Neural cell (in vitro differentiated cells): Measurements from ENCODE around the gene A4GALT.

ENCODE experiments used
- CTCF ChIP-seq: fragments of 450-650 bp; IDR thresholded peaks from 2 replicates; pipeline ENCODE4 v1.5.1; 2014; ENCODE audit warnings: antibody characterized with exemption, mild to moderate bottlenecking, moderate library complexity; ENCODE audit not compliant: poor library complexity, severe bottlenecking
- EP300 ChIP-seq: fragments of 450-650 bp; conservative IDR thresholded peaks from 2 replicates; pipeline ENCODE4 v1.6.1; 2014; ENCODE audit warnings: antibody characterized with exemption, mild to moderate bottlenecking, moderate library complexity; ENCODE audit not compliant: poor library complexity, severe bottlenecking
- EZH2 ChIP-seq: fragments of 200-600, 300-800 bp; shearing (Covaris generic), sonication (generic); IDR thresholded peaks from 2 replicates; pipeline ENCODE4 v1.6.1; 2014; ENCODE audit warnings: antibody characterized with exemption, low read length, borderline replicate concordance, mild to moderate bottlenecking; ENCODE audit not compliant: insufficient read depth, poor library complexity, severe bottlenecking
- POLR2AphosphoS5 ChIP-seq: IDR thresholded peaks from 2 replicates; pipeline ENCODE4 v1.6.1; 2012
- TAF1 ChIP-seq: IDR thresholded peaks from 2 replicates; pipeline ENCODE4 v1.6.1; 2012; ENCODE audit warnings: low read depth
- TF ChIP-seq, protein P1 (sequence below): IDR thresholded peaks from 2 replicates; pipeline ENCODE4 v1.6.1; 2012; ENCODE audit warnings: borderline replicate concordance

GRCh38 chr22:42645341-42645937 lies 75.2 kb downstream of the A4GALT start:
- TF ChIP-seq, protein P1, sequence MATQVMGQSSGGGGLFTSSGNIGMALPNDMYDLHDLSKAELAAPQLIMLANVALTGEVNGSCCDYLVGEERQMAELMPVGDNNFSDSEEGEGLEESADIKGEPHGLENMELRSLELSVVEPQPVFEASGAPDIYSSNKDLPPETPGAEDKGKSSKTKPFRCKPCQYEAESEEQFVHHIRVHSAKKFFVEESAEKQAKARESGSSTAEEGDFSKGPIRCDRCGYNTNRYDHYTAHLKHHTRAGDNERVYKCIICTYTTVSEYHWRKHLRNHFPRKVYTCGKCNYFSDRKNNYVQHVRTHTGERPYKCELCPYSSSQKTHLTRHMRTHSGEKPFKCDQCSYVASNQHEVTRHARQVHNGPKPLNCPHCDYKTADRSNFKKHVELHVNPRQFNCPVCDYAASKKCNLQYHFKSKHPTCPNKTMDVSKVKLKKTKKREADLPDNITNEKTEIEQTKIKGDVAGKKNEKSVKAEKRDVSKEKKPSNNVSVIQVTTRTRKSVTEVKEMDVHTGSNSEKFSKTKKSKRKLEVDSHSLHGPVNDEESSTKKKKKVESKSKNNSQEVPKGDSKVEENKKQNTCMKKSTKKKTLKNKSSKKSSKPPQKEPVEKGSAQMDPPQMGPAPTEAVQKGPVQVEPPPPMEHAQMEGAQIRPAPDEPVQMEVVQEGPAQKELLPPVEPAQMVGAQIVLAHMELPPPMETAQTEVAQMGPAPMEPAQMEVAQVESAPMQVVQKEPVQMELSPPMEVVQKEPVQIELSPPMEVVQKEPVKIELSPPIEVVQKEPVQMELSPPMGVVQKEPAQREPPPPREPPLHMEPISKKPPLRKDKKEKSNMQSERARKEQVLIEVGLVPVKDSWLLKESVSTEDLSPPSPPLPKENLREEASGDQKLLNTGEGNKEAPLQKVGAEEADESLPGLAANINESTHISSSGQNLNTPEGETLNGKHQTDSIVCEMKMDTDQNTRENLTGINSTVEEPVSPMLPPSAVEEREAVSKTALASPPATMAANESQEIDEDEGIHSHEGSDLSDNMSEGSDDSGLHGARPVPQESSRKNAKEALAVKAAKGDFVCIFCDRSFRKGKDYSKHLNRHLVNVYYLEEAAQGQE, result no peak
- no peak for TF ChIP-seq EP300
- TF ChIP-seq CTCF, result no peak
- TF ChIP-seq TAF1, result no peak
- TF ChIP-seq POLR2AphosphoS5, result no peak
- TF ChIP-seq EZH2, result no peak
